Loucy (cell line): Measurements from ENCODE around the gene CAP2.

Source experiments
- CTCF ChIP-seq: fragments of 200-600 bp; sonication (generic); conservative IDR thresholded peaks from 2 replicates; pipeline ENCODE4 v1.5.1; 2014; ENCODE audit warnings: mild to moderate bottlenecking, antibody characterized with exemption, low read length
- EZH2phosphoT487 ChIP-seq: fragments of 200-600 bp; IDR thresholded peaks from 2 replicates; pipeline ENCODE4 v1.6.1; 2018; ENCODE audit warnings: antibody characterized with exemption, mild to moderate bottlenecking, moderate library complexity, borderline replicate concordance

- TF ChIP-seq CTCF (no peak), EZH2phosphoT487 (no peak)
Measured at GRCh38 chr6:17505767-17506280, 112.4 kb downstream of the CAP2 start.
